Body of pancreas (tissue), 4 donors: Measurements from ENCODE around the gene BSDC1.

Experiments
- CTCF ChIP-seq, 7 experiments: fragments of 450-650 bp in 4 of 7; fragments of 200-600 bp in 3 of 7; sonication (generic) in 3 of 7; IDR thresholded peaks; one replicate each; pipeline ENCODE4 v1.5.1; 2016 to 2019; ENCODE audit warnings: antibody characterized with exemption in 7 of 7
- POLR2A ChIP-seq, 3 donors: fragments of 450-650 bp; IDR thresholded peaks; one replicate each; pipeline ENCODE4 v1.6.1; 2016; ENCODE audit warnings: antibody characterized with exemption in 3 of 3, mild to moderate bottlenecking in 2 of 3

GRCh38 chr1:32386676-32387392 is 7.4 kb downstream of the BSDC1 start:
- no peak for TF ChIP-seq CTCF (IDR thresholded peaks at IDR 0.05)
- TF ChIP-seq POLR2A (IDR thresholded peaks at IDR 0.05): no peak
